H9 (cell line): ENCODE results near the gene ZNF335. TPM values are rescaled to one million over a fixed set of nuclear protein-coding genes. Genes with fewer than 3 reads are reported as not detected.
A peak's percentile ranks its signal among the peaks of the same experiment; 100 is the strongest.

Source experiments
- DNase-seq: peaks from one replicate; pipeline ENCODE4 v3.0.0-alpha.2; 2017
- H2AFZ ChIP-seq: one replicate; pipeline ENCODE4 v1.6.1; 2013; ENCODE audit warnings: mild to moderate bottlenecking, low read length, control low read depth, moderate library complexity
- H2AK5ac ChIP-seq: 2 replicates; pipeline ENCODE4 v1.6.1; 2013; ENCODE audit warnings: low read length, control low read depth, mixed read lengths; ENCODE audit not compliant: insufficient read length
- H2BK120ac ChIP-seq: one replicate; pipeline ENCODE4 v1.6.1; 2013; ENCODE audit warnings: low read depth, mild to moderate bottlenecking, low read length, control low read depth, inconsistent platforms; ENCODE audit not compliant: poor library complexity, severe bottlenecking
- H2BK12ac ChIP-seq: 2 replicates; pipeline ENCODE4 v1.6.1; 2013; ENCODE audit warnings: low read length, control low read depth, mixed read lengths, low read depth; ENCODE audit not compliant: insufficient read length
- H2BK15ac ChIP-seq: 2 replicates; pipeline ENCODE4 v1.6.1; 2013; ENCODE audit warnings: low read depth, low read length, control low read depth
- H2BK20ac ChIP-seq: one replicate; pipeline ENCODE4 v1.6.1; 2013; ENCODE audit warnings: low read depth, mild to moderate bottlenecking, low read length, control low read depth, inconsistent platforms; ENCODE audit not compliant: poor library complexity, severe bottlenecking
- H2BK5ac ChIP-seq: 2 replicates; pipeline ENCODE4 v1.6.1; 2013; ENCODE audit warnings: low read length, control low read depth, mixed read lengths; ENCODE audit not compliant: insufficient read length
- H3K14ac ChIP-seq: 2 replicates; pipeline ENCODE4 v1.6.1; 2013; ENCODE audit warnings: low read length, control low read depth; ENCODE audit not compliant: insufficient read depth
- H3K18ac ChIP-seq: 2 replicates; pipeline ENCODE4 v1.6.1; 2013; ENCODE audit warnings: low read depth, mild to moderate bottlenecking, mixed read lengths, low read length, control low read depth; ENCODE audit not compliant: insufficient read length
- H3K23ac ChIP-seq: 2 replicates; pipeline ENCODE4 v1.6.1; 2013; ENCODE audit warnings: low read length, control low read depth, mixed read lengths, low read depth; ENCODE audit not compliant: insufficient read length
- H3K23me2 ChIP-seq: 2 replicates; pipeline ENCODE4 v1.6.1; 2013; ENCODE audit warnings: low read depth, mild to moderate bottlenecking, mixed read lengths, low read length, control low read depth; ENCODE audit not compliant: insufficient read length, poor library complexity, severe bottlenecking
- H3K27ac ChIP-seq: 2 replicates; pipeline ENCODE4 v1.5.1; 2013; ENCODE audit warnings: low read length, control low read depth, mixed read lengths, low read depth; ENCODE audit not compliant: insufficient read length
- H3K27me3 ChIP-seq: 2 replicates; pipeline ENCODE4 v1.6.1; 2013; ENCODE audit warnings: low read length, control low read depth, inconsistent platforms; ENCODE audit not compliant: insufficient read depth
- H3K4ac ChIP-seq: 2 replicates; pipeline ENCODE4 v1.6.1; 2013; ENCODE audit warnings: low read depth, mild to moderate bottlenecking, control low read depth, inconsistent platforms, low read length, moderate library complexity
- H3K4me1 ChIP-seq: 2 replicates; pipeline ENCODE4 v1.6.1; 2013; ENCODE audit warnings: low read length, control low read depth, inconsistent platforms; ENCODE audit not compliant: insufficient read depth
- H3K4me2 ChIP-seq: 2 replicates; pipeline ENCODE4 v1.6.1; 2013; ENCODE audit warnings: low read length, control low read depth, mixed read lengths; ENCODE audit not compliant: insufficient read length, insufficient read depth
- H3K56ac ChIP-seq: 2 replicates; pipeline ENCODE4 v1.6.1; 2013; ENCODE audit warnings: low read depth, mild to moderate bottlenecking, mixed read lengths, low read length, control low read depth; ENCODE audit not compliant: insufficient read length
- H3K79me1 ChIP-seq: 2 replicates; pipeline ENCODE4 v1.6.1; 2013; ENCODE audit warnings: low read depth, mild to moderate bottlenecking, moderate library complexity, low read length, control low read depth, inconsistent platforms; ENCODE audit not compliant: insufficient read depth, poor library complexity, severe bottlenecking
- H3K79me2 ChIP-seq: 2 replicates; pipeline ENCODE4 v1.6.1; 2013; ENCODE audit warnings: low read length, control low read depth, inconsistent platforms; ENCODE audit not compliant: insufficient read depth
- H3K9ac ChIP-seq: 2 replicates; pipeline ENCODE4 v1.6.1; 2013; ENCODE audit warnings: low read length, control low read depth, mixed read lengths; ENCODE audit not compliant: insufficient read length; ENCODE audit errors: extremely low read depth
- H3K9me3 ChIP-seq: one replicate; pipeline ENCODE4 v1.6.1; 2013; ENCODE audit warnings: low read depth, low read length, inconsistent platforms; ENCODE audit not compliant: control insufficient read depth
- H3T11ph ChIP-seq: one replicate; pipeline ENCODE4 v1.6.1; 2013; ENCODE audit warnings: mild to moderate bottlenecking, low read length, control low read depth, inconsistent platforms
- H4K20me1 ChIP-seq: one replicate; pipeline ENCODE4 v1.6.1; 2013; ENCODE audit not compliant: control insufficient read depth, insufficient read length, insufficient read depth
- H4K5ac ChIP-seq: 2 replicates; pipeline ENCODE4 v1.6.1; 2013; ENCODE audit warnings: low read depth, mild to moderate bottlenecking, mixed read lengths, low read length, control low read depth; ENCODE audit not compliant: insufficient read length
- H4K8ac ChIP-seq: replicated peaks from 2 replicates; pipeline ENCODE4 v1.6.1; 2013; ENCODE audit warnings: low read length, control low read depth, mixed read lengths, low read depth; ENCODE audit not compliant: insufficient read length
- H4K91ac ChIP-seq: 2 replicates; pipeline ENCODE4 v1.6.1; 2013; ENCODE audit warnings: low read depth, mild to moderate bottlenecking, moderate library complexity, mixed read lengths, low read length, control low read depth; ENCODE audit not compliant: insufficient read length
- H3K27ac Mint-ChIP-seq, 3 experiments: 2 replicates in 2 of 3; 3 replicates in 1 of 3; pipeline ENCODE4 v1.8.0; 2020 to 2021; ENCODE audit warnings: mixed read lengths in 3 of 3, mild to moderate bottlenecking in 1 of 3, moderate library complexity in 1 of 3
- H3K27me3 Mint-ChIP-seq: 2 replicates; pipeline ENCODE4 v1.8.0; 2021; ENCODE audit warnings: low read depth, mild to moderate bottlenecking, moderate library complexity, mixed read lengths
- H3K36me3 Mint-ChIP-seq, 3 experiments: 2 replicates in 2 of 3; 3 replicates in 1 of 3; pipeline ENCODE4 v1.8.0; 2020 to 2021; ENCODE audit warnings: low read depth in 3 of 3, mixed read lengths in 3 of 3; ENCODE audit not compliant: insufficient read depth in 1 of 3
- H3K4me1 Mint-ChIP-seq, 2 experiments: 2 replicates each; pipeline ENCODE4 v1.8.0; 2020; ENCODE audit warnings: mixed read lengths in 2 of 2
- H3K4me3 Mint-ChIP-seq, 2 experiments: 2 replicates in 1 of 2; 3 replicates in 1 of 2; pipeline ENCODE4 v1.8.0; 2020 to 2021; ENCODE audit warnings: mild to moderate bottlenecking in 2 of 2, mixed read lengths in 2 of 2, moderate library complexity in 1 of 2
- H3K9me3 Mint-ChIP-seq, 2 experiments: 2 replicates in 1 of 2; 3 replicates in 1 of 2; pipeline ENCODE4 v1.8.0; 2020; ENCODE audit warnings: mild to moderate bottlenecking in 2 of 2, mixed read lengths in 2 of 2, moderate library complexity in 1 of 2
- WGBS: extraction: QIAGEN DNeasy Blood & Tissue Kit; methylation state at CpG from one replicate; pipeline ENCODE4 v1.1.7; 2013; ENCODE audit warnings: missing lambda C conversion rate, low lambda C conversion rate, mixed read lengths; ENCODE audit not compliant: insufficient read length; ENCODE audit errors: extremely low coverage; 5-methylcytosine and 5-hydroxymethylcytosine counted together
- total RNA-seq: library from RNA; stranded (reverse); gene quantifications from 2 replicates; pipeline ENCODE4 v1.2.1, GENCODE V29; 2021
- TF ChIP-seq, protein P1 (sequence below): fragments of 200-600 bp; sonication (generic); conservative IDR thresholded peaks from 3 replicates; pipeline ENCODE4 v1.8.0; 2021; ENCODE audit warnings: antibody characterized with exemption, mild to moderate bottlenecking

The ZNF335 gene
- total RNA-seq, 1 experiment from 2014 or later: 21.1 TPM

DNA sequence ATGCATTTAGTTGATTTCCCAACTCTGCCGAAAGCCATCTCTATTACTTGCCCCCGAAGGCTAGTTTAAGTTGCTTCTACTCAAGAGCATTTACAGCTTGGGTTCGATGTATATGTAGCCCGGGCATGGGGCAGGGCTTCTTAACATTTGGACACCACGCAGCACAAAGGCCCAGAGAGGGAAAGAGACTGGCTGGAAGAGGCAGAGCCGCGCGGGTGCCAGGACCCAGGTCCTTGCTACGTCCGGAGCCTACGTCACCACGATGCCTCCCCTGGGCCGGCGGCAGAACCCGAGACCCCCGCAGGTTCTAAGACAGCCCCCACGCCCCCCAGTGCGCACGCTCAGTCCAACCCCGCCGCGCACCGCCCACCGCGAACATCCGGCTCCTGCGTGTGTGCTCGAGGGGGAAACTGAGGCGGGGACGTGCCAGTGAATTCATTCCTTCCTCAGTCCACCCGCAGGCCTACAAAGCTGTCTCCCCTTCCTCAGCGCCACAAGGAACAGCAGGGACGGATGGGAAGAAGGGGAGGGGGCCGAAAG lies 37.9 kb downstream of the ZNF335 start:
- Histone ChIP-seq H2AK5ac (no peak overlapping the region), H2BK15ac (no peak overlapping the region), H2BK20ac (no peak overlapping the region), H3K27me3 (no peaks in the 10 kb centered on the region), H3K27ac (peak overlapping the region; percentile 61), H3K4me1 (peaks cover 11% of the 10 kb centered on the region), H4K5ac (peak overlapping the region; percentile 6), H3K18ac (peak overlapping the region; percentile 93), H3K79me2 (peaks cover 4% of the 10 kb centered on the region; the same call in 1 of the 2 replicates), H3K23ac (no peak overlapping the region), H2AFZ (no peak overlapping the region), H2BK5ac (no peak overlapping the region), H3K9ac (peak overlapping the region; percentile 95), H3K23me2 (peaks cover 11% of the 10 kb centered on the region), H3T11ph (no peak overlapping the region), H3K9me3 (no peaks in the 10 kb centered on the region), H3K79me1 (no peaks in the 10 kb centered on the region), H3K56ac (no peak overlapping the region), H4K8ac (no peak overlapping the region), H3K4ac (no peak overlapping the region), H4K91ac (no peak overlapping the region), H3K4me2 (peak overlapping the region; percentile 70), H4K20me1 (no peaks in the 10 kb centered on the region), H2BK12ac (no peak overlapping the region), H3K14ac (peak overlapping the region; percentile 88), H2BK120ac (no peak overlapping the region)
- Mint-ChIP-seq H3K4me3 (peak overlapping the region; percentile 97 to 98), H3K36me3 (peaks cover 8 to 21% (median 19%) of the 10 kb centered on the region in 3 experiments; a peak in 6 of 7 replicates), H3K4me1 (peaks cover 29 to 32% of the 10 kb centered on the region in 2 experiments), H3K9me3 (no peaks in the 10 kb centered on the region), H3K27me3 (no peaks in the 10 kb centered on the region; the same call in 1 of the 2 replicates), H3K27ac (peak overlapping the region; percentile 99 to 100 (median 100))
- TF ChIP-seq, protein P1, sequence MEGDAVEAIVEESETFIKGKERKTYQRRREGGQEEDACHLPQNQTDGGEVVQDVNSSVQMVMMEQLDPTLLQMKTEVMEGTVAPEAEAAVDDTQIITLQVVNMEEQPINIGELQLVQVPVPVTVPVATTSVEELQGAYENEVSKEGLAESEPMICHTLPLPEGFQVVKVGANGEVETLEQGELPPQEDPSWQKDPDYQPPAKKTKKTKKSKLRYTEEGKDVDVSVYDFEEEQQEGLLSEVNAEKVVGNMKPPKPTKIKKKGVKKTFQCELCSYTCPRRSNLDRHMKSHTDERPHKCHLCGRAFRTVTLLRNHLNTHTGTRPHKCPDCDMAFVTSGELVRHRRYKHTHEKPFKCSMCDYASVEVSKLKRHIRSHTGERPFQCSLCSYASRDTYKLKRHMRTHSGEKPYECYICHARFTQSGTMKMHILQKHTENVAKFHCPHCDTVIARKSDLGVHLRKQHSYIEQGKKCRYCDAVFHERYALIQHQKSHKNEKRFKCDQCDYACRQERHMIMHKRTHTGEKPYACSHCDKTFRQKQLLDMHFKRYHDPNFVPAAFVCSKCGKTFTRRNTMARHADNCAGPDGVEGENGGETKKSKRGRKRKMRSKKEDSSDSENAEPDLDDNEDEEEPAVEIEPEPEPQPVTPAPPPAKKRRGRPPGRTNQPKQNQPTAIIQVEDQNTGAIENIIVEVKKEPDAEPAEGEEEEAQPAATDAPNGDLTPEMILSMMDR: no peak
- peak; percentile 79 for DNase-seq
- WGBS: no CpG with 5 or more reads among the region's 34 CpGs
